ENCODE measurements around the gene TMEM203. TPM values are rescaled to one million over a fixed set of nuclear protein-coding genes. Genes with fewer than 3 reads are reported as not detected.

TMEM203 gene
- total and polyA plus RNA-seq, 2 of the 13 experiments (the other 11 are each of a cell fraction or from before 2014, with no cell fraction given) = 23.4 to 36.7 TPM

- TF ChIP-seq, protein P1, sequence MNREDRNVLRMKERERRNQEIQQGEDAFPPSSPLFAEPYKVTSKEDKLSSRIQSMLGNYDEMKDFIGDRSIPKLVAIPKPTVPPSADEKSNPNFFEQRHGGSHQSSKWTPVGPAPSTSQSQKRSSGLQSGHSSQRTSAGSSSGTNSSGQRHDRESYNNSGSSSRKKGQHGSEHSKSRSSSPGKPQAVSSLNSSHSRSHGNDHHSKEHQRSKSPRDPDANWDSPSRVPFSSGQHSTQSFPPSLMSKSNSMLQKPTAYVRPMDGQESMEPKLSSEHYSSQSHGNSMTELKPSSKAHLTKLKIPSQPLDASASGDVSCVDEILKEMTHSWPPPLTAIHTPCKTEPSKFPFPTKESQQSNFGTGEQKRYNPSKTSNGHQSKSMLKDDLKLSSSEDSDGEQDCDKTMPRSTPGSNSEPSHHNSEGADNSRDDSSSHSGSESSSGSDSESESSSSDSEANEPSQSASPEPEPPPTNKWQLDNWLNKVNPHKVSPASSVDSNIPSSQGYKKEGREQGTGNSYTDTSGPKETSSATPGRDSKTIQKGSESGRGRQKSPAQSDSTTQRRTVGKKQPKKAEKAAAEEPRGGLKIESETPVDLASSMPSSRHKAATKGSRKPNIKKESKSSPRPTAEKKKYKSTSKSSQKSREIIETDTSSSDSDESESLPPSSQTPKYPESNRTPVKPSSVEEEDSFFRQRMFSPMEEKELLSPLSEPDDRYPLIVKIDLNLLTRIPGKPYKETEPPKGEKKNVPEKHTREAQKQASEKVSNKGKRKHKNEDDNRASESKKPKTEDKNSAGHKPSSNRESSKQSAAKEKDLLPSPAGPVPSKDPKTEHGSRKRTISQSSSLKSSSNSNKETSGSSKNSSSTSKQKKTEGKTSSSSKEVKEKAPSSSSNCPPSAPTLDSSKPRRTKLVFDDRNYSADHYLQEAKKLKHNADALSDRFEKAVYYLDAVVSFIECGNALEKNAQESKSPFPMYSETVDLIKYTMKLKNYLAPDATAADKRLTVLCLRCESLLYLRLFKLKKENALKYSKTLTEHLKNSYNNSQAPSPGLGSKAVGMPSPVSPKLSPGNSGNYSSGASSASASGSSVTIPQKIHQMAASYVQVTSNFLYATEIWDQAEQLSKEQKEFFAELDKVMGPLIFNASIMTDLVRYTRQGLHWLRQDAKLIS (CRISPR knock-in tag; IDR thresholded peaks at IDR 0.05) = no peak
- TF ChIP-seq ZNF530 (CRISPR knock-in tag; IDR thresholded peaks at IDR 0.05; ENCODE audit: low read depth) = no peak
- TF ChIP-seq, protein P2, sequence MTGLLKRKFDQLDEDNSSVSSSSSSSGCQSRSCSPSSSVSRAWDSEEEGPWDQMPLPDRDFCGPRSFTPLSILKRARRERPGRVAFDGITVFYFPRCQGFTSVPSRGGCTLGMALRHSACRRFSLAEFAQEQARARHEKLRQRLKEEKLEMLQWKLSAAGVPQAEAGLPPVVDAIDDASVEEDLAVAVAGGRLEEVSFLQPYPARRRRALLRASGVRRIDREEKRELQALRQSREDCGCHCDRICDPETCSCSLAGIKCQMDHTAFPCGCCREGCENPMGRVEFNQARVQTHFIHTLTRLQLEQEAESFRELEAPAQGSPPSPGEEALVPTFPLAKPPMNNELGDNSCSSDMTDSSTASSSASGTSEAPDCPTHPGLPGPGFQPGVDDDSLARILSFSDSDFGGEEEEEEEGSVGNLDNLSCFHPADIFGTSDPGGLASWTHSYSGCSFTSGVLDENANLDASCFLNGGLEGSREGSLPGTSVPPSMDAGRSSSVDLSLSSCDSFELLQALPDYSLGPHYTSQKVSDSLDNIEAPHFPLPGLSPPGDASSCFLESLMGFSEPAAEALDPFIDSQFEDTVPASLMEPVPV (CRISPR knock-in tag; IDR thresholded peaks at IDR 0.05) = 0 out of 2 replicates have a peak, but pooled peaks have one; percentile 25
- TF ChIP-seq CENPX (CRISPR knock-in tag; IDR thresholded peaks at IDR 0.05) = no peak
- TF ChIP-seq RBM22 (optimal IDR thresholded peaks at IDR 0.05; ENCODE audit: low read length) = no peak
- no peak for TF ChIP-seq ZNF292 (CRISPR knock-in tag; IDR thresholded peaks at IDR 0.05; ENCODE audit: borderline replicate concordance, low read depth)
- no peak for TF ChIP-seq SOX13 (IDR thresholded peaks at IDR 0.05)
- TF ChIP-seq SOX13 (CRISPR knock-in tag; conservative IDR thresholded peaks at IDR 0.05 in 1 of 2, IDR thresholded peaks at IDR 0.05 in 1 of 2) = peak in 1 of 2 experiments; percentile 32; a peak in 1 of 4 replicates
- no peak for TF ChIP-seq SSRP1 (CRISPR knock-in tag; IDR thresholded peaks at IDR 0.05)
- TF ChIP-seq, protein P3, sequence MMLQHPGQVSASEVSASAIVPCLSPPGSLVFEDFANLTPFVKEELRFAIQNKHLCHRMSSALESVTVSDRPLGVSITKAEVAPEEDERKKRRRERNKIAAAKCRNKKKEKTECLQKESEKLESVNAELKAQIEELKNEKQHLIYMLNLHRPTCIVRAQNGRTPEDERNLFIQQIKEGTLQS (CRISPR knock-in tag; IDR thresholded peaks at IDR 0.05) = no peak
- TF ChIP-seq ONECUT2 (CRISPR knock-in tag; IDR thresholded peaks at IDR 0.05) = 0 out of 2 replicates have a peak, but pooled peaks have one; percentile 9
- TF ChIP-seq ZNF772 (CRISPR knock-in tag; IDR thresholded peaks at IDR 0.05) = peak; percentile 16; the same call in 1 of the 2 replicates
- TF ChIP-seq FOSL1 (CRISPR knock-in tag; IDR thresholded peaks at IDR 0.05; ENCODE audit: borderline replicate concordance) = no peak
- TF ChIP-seq, protein P4, sequence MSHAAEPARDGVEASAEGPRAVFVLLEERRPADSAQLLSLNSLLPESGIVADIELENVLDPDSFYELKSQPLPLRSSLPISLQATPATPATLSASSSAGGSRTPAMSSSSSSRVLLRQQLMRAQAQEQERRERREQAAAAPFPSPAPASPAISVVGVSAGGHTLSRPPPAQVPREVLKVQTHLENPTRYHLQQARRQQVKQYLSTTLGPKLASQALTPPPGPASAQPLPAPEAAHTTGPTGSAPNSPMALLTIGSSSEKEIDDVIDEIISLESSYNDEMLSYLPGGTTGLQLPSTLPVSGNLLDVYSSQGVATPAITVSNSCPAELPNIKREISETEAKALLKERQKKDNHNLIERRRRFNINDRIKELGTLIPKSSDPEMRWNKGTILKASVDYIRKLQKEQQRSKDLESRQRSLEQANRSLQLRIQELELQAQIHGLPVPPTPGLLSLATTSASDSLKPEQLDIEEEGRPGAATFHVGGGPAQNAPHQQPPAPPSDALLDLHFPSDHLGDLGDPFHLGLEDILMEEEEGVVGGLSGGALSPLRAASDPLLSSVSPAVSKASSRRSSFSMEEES (CRISPR knock-in tag; IDR thresholded peaks at IDR 0.05) = 0 out of 2 replicates have a peak, but pooled peaks have one; percentile 19
- no peak for TF ChIP-seq ZNF343 (CRISPR knock-in tag; IDR thresholded peaks at IDR 0.05)
- no peak; the same call in 1 of the 2 replicates for TF ChIP-seq ZNF34 (CRISPR knock-in tag; IDR thresholded peaks at IDR 0.05; ENCODE audit: borderline replicate concordance)
- TF ChIP-seq ZNF790 (CRISPR knock-in tag; IDR thresholded peaks at IDR 0.05; ENCODE audit: borderline replicate concordance) = no peak
- TF ChIP-seq, protein P5, sequence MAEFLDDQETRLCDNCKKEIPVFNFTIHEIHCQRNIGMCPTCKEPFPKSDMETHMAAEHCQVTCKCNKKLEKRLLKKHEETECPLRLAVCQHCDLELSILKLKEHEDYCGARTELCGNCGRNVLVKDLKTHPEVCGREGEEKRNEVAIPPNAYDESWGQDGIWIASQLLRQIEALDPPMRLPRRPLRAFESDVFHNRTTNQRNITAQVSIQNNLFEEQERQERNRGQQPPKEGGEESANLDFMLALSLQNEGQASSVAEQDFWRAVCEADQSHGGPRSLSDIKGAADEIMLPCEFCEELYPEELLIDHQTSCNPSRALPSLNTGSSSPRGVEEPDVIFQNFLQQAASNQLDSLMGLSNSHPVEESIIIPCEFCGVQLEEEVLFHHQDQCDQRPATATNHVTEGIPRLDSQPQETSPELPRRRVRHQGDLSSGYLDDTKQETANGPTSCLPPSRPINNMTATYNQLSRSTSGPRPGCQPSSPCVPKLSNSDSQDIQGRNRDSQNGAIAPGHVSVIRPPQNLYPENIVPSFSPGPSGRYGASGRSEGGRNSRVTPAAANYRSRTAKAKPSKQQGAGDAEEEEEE (CRISPR knock-in tag; IDR thresholded peaks at IDR 0.05; ENCODE audit: borderline replicate concordance) = no peak
These were observed at the start of gene TMEM203, which contains the start of gene NDOR1 (continued) for GRCh38 chr9:137205126-137206069.
